Stimulated activated CD4-positive, alpha-beta T cell treated with anti-CD3 and anti-CD28 coated beads, Interleukin-15, amount 100 ng/mL, for 48 hours (primary cell): ENCODE data around the gene PHKA2.
"Not testable (repeated sequence)": the region's sequence is repeated elsewhere in the genome, so short reads cannot be mapped to it uniquely, and the experiment has no call there.

Experiments
- DNase-seq, 2 donors: peaks; one replicate each; pipeline ENCODE4 v3.0.0-alpha.2; 2020; ENCODE audit warnings: low read depth in 2 of 2

PHKA2 gene

GRCh38 chrX:18871161-18871890 lies 112.6 kb downstream of the PHKA2 start:
- no peak for DNase-seq

GRCh38 chrX:18864390-18864920 lies 119.5 kb downstream of the PHKA2 start:
- no peak for DNase-seq

- no peak for DNase-seq
These were observed 122.4 kb downstream of the PHKA2 start for GRCh38 chrX:18861511-18861910.

GRCh38 chrX:18856645-18856997 lies 127.3 kb downstream of the PHKA2 start:
- no peak for DNase-seq

- no peak for DNase-seq
These were observed 127.8 kb downstream of the PHKA2 start for GRCh38 chrX:18855919-18856644.

- DNase-seq = not testable (repeated sequence)
These were observed 136.0 kb downstream of the PHKA2 start for GRCh38 chrX:18847901-18848300.
